GM18909 (cell line): ENCODE data around the gene PSMG4.

Experiments used
- ATAC-seq: cut with Tn5 transposase; IDR thresholded peaks from one replicate; pipeline ENCODE4 v1.9.1; 2021; ENCODE audit warnings: mild to moderate bottlenecking; ENCODE audit not compliant: unreplicated experiment, poor library complexity

PSMG4 gene

GRCh38 chr6:3247255-3248146, 11.2 kb upstream of the PSMG4 start:
- ATAC-seq = no peak

DNA sequence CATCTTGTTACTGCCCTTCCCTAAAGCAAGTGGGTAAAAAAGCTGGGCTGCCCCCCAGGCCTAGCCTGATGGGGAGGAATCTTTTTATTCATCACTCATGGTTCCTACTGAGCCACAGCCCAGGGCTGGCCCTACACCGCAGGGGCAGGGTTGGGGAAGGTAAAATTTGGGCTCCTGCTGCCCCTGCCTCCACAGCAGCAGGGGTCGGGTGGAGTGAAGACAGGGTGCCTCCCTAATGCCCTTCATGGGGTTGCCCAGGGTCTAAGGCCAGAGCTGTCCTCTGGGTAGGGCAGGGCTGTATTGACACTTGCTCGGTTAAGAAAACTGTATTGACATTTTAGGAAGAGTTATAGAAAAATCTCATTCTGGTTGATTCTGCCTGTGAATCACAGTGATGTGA, 8.9 kb upstream of the PSMG4 start:
- no peak for ATAC-seq

GRCh38 chr6:3250231-3250675, 8.5 kb upstream of the PSMG4 start:
- ATAC-seq = no peak

GRCh38 chr6:3251462-3252314, 7.1 kb upstream of the PSMG4 start:
- ATAC-seq = peak; percentile 63

DNA sequence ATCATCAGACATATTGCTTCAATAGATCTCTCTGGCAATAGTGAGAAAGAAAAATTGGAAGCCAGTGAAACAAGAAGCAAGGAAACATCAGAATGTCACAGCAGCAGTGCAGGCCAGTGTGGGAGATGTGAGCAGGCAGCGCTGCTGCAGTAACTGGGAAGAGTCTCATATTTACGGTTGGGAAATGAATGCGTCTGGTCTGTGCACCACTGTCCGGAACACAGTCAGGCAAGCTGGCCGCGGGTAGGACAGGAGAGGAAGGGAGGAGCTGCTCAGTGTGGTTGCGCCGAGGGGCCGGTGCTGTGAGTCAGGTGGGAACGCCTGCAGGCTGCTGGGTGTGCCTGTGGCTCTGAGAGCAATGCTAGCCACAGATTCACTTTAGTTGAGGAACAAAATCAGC, 6.4 kb upstream of the PSMG4 start:
- no peak for ATAC-seq

GRCh38 chr6:3252861-3253596, 5.7 kb upstream of the PSMG4 start:
- no peak for ATAC-seq

GRCh38 chr6:3253597-3253961, 5.2 kb upstream of the PSMG4 start:
- no peak for ATAC-seq

DNA sequence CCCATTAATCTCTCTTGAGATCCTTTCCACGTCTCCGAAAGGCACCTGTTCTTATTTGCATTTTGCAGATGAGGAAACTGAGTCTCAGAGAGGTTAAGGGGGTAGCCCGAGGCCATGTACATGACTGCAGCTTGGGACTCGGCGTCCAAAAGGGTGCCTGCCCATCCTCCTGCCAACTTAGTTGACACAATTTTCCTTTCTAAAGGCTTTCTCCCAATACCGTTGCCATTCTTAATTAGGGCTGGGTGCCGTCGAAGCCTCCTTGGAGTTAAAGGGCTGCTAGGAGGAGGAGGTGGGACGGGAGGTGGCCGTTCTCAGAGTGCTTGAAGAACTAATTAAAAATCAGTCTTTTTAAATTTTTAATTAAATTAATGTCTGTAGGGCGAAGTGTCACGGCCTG, 546 bp upstream of the PSMG4 start:
- no peak for ATAC-seq

- ATAC-seq = peak; percentile 35
These were observed 778 bp downstream of the PSMG4 start for GRCh38 chr6:3259491-3259958.

GRCh38 chr6:3260296-3260695, 1.5 kb downstream of the PSMG4 start:
- no peak for ATAC-seq

DNA sequence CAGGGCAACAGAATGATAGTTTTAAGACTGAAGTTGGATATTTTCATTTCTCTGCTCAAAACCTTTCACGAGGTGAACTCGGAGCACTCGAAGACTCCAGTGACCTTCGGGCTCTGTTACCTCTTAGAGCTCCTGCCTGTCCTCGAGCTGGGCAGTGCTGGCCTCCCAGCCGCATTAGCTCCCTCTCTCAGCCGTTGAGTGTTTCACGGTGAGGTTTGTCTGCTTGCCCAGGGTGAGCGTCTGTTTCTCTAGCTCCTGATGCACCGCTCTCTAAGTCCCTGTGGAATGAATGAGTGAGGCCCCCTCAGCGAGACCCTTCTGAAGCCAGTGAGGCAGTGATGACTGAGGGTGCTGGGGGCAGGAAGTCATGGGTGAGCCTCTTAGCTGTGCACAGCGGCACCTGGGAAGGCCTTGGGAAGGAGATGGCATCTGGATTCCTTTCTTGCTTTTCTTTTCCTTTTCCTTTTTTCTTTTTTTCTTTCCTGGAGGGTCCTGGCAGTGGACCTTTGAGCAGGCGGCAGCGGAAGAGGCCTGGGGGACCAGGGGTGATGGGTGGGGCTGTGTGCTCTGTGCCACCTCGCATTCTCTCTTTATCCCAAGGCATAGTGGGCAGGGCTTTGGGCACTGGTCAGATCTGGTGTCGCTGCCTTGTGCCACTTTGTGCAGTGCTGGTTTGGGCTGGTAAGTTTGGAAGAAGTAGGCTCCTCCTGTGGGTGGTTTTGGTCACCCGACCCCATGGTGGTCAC, 2.2 kb downstream of the PSMG4 start:
- ATAC-seq = no peak

DNA sequence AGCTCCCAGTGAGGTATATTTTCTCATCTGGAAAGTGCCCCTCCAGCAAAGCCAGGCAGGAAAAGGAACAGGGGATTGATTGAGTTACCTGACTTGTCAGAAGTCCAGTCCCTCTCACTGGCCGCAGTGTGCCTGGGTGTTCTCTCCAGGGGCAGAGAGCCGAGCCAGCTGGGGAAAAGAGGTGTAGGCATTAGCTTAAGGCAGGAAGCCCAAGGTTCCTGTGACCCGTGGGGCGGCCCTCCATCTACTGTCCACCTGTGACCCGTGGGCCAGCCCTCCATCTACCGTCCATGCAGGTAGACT, 2.7 kb downstream of the PSMG4 start:
- no peak for ATAC-seq

DNA sequence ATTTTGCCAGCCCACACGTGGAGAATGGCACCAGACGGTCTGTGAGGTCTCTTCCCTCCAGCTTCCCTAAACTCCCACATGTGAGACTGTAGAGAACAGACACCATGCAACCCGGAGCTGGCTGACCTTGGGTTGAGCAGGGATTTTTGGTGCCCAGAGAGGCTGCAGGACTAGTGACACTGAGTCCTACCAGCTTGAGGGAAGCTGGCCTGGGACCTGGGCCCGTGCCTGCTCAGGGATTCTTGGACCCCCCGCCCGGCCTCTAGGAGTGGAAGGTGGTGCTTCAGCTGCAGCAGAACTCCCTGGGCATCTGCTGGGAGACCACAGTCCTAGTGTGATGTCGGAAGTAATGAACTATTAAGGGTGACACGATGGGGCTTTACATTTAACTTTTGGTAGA, 3.2 kb downstream of the PSMG4 start:
- ATAC-seq = no peak

GRCh38 chr6:3263096-3263495, 4.3 kb downstream of the PSMG4 start:
- no peak for ATAC-seq

- ATAC-seq = no peak
These were observed 5.6 kb downstream of the PSMG4 start for GRCh38 chr6:3264356-3264755.

DNA sequence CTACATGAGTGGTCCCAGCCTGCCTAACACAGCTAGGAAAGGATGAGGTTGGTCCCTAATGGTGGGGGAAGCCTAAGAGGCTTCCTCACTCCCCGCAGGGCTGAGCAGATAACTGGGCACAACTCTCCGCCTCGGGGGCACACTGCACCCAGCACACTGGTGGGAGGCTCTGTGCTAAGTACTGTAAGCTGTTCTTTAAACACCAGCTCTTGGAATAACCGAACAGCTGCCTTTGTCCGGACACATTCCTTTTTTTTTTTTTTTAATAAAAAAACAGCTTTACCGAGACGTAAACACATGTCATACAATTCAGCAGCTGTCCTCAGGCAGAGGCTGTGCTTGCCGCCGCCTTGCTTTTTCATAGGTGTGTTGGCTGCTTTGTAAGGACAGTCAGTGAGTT, 6.9 kb downstream of the PSMG4 start:
- ATAC-seq = no peak

GRCh38 chr6:3266170-3266569, 7.4 kb downstream of the PSMG4 start:
- no peak for ATAC-seq

- no peak for ATAC-seq
These were observed 8.4 kb downstream of the PSMG4 start for GRCh38 chr6:3267162-3267561.

- ATAC-seq = no peak
These were observed 9.9 kb downstream of the PSMG4 start for GRCh38 chr6:3268680-3269079.

DNA sequence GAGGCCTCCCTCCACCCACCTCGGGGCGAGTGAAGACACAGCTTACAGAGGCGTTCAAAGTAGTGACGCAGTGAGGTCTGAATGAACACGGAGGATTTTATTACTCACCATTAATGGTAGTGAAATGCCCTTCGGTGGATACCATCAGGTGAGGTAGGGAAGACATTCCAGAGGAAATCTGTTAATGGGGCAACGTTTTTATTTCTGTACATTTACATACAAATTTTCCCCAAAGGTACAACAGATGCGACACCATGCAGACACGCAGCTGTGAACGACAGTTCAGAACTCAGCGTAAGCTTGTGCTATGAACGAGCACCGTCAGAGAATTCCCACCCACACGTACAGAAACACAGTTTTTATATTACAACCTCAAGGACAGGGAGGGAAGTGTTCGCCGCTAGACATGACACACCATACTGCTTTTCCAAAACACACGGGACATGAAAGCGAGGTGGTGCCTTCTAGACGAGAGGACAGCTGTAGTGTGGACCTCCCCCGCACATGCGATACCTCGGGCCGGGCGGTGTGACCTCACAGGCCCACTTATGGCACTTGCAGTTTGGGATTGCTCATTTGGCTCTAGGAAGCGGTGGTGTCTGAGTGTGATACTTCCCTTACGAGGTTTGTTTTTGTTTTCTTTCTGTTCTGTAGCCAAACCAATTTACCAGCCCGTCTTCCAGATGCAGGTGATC, 10.7 kb downstream of the PSMG4 start:
- ATAC-seq = no peak
